ENCODE data around the gene HOXA9. TPM values are rescaled to one million over a fixed set of nuclear protein-coding genes. Genes with fewer than 3 reads are reported as not detected.

Gene HOXA9
- total RNA-seq, 1 experiment from 2014 or later: 45.8 TPM

DNA sequence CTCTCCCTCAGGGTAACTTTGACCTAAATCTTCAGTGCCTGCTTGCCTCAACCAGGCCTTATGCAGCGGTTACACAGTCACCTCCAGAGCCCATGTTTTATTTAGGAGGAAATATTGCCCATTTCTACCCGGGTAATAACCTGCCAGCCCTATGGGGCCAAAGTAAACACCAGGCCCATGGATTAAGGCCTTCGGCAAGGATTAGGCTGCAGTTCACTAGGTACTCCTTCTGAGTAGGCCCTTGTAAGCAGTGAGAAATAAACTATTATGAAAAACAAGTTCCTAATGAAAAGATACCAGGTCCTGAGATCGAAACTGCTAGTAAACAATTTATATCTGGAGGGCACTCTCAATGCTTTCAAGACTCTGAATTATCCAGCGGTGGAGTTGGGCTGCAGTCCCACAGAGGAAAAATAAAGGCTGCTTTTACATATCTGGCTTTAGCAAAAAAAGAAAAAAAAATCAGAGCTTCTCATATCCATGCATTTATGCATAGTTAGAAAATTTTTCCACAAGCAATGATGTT lies 12.5 kb upstream of the HOXA9 start:
- DNase-seq (ENCODE audit: low read depth): no peak

DNA sequence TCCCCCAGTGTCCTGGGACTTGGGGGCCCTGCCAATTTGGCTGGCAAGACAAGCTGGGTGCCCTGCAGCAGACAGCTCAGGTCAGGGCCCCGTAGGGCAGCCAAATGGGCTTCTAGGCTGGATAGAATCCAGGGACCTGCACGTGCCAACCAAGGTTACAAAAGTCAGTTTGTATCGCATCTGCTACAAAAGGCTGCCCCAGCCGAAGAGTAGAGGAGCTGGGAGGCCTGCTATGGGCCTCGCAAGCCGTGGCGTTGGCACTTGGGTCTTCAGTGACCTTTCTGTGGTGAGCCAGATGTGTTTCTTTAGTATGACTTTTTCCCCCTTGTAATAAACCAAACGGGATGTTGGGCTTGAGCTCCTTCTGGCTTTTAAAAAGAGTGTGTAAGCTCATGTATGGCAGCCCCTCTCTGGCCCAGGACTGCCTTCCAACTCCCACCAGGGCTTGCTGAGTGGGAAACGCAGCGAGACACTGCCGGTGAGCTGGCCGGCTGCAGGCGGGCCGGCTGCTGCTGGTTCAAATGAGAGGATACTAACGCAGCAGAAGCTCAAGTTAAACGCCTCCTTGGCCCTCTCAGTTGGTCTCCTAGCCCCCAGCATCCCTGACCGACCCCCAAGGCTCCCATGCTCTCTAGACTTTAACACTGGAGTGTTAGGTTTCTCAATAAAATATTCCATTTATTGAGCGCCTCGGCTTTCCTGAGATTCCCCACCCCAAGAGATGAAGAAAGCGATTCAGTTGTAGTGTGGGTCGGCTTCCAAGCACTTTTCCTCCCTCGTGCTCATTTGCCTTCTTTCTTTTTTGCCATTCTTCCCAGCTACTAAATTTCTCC lies 11.8 kb upstream of the HOXA9 start:
- no peak for DNase-seq (ENCODE audit: low read depth)

DNA sequence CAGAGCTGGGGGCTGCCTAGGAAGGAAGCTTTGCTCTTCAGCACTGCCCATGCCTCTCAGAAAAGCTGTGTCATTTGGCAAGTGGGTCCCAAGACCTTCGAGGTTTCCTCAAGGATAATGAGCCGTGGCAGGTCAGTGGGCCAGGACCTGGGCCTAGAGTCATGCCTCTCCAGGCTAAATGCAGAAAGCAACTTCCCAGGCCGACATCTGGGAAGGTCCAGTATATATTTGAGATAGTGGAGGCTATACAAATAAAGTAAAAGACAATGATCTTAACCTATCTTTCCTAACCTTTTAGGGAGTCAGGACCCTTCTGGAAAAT lies 11.1 kb upstream of the HOXA9 start:
- DNase-seq (ENCODE audit: low read depth): no peak

DNA sequence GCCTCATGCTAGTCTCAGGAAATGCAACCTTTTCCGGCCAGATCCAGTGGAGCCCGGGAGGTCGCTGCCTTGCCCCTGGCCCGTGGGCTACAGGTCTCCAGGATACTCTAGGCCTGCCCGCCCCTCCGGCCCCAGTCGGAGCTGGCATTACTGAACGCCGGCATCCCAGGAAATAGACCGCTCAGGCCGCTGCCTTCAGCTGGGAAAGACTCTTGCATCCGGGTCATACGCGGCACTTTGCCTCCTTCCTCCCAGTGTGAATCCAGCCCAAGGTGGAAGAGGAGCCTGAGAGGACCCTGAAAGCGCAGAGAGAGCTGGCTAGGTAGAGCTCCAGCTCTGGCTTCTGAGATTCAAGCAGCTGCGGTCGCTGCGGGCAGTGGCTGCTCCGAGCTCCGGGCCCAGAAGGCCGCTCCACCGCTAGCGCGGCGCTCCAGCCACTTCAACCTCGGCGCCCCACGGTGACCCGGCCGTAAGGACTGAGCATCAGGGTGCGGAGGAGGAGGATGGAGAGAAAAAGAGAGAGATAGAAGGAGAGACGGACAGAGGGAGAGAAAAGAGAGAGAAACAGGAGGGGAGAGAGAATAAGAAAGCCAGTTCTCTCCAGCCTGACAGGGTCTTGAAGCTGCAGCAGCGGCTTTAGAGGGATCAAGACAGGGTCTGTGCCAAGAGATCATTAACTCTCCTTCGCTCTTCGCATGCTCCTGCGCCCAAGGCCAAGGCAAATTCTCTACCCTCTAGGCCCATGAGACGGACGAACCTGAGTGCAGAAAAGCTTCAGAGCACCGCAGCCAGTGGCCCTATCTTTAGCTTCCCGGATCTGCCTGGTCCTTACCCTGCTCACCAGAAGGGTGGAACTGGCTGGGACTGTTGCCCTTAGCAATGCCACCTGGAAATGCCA lies 10.5 kb upstream of the HOXA9 start:
- DNase-seq (ENCODE audit: low read depth): no peak

DNA sequence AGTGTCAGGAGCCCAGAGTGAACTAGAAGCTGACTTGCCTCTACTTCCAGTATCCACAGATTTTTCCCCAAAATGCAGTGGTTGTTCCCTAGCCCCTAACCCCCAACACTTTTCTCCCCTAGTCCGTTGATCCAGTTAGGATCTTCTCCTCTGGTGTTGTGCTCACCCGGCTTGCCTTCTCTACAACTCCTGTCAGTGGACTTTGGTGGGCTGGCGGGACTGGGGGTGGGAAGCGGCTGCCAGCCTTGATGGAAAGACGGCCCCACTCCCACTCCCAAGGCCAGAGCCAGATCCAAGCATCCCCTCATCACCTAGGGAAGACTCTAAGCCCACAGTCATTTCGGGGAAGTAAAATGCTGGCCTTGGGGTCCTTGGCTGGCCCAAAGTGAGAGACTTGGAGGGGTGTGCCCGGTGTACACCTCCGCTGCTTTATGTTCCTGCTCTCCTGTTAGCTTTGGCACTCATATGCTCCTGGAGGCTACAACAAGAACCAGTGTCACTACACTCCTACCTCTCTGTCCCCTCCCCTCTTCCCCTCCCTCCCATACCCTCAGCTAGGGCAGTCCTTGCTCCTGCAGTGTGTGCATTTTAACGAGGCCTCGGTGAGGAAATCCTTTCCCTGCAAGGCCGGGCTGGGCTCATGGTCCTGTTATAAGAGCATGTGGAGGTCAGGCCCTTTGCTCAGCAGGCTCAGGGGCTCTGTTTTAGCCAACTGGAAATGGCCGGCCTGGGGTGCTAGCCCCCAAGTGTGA lies 9.7 kb upstream of the HOXA9 start:
- DNase-seq (ENCODE audit: low read depth): no peak

DNA sequence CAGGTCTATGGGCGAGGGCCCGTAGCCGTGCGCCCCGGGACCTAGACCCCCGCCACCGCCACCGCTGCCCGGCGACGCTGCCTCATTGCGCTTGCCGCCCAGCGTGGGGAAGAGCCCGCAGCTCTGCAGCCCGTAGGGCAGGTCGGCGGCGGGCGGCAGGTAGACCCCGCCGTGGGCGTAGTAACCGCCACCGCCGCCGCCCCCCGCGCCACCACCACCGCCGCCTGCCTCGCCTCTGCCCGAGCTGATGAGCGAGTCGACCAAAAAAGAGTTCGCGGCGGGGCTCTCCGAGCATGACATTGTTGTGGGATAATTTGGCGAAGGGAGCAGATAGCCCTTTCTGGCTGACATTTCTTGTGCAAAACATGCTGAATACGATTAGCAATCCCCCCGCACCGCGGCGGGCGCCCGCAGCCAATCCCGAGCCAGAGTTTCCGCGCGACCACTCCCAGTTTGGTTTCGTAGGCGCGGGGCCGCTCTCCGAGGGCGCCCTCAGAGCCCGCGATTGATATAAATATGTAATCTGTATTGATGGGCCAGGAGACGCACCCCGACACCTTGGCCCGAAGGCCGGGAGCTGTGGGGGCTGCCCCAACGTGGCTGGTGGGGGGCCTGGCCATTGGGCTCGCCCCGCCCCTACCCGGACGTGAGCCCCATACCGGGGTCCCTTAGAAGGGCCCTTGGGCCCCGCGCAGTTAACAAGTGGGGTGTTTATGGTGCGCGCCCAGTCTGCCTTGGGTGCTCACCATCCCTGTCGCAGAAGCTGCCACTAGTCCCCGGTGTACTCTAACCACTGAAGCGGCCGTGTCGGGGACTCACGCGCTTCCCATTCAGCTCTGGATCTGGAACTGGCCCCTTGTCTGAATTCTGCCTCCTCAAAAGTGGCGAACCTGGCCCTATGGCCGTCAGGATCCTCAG lies 8.9 kb upstream of the HOXA9 start, which contains the start of gene HOXA10:
Gene HOXA10, minus strand, starts transcription at position 365 of the 918 bp plus-strand sequence. Its CDS starts 14 bp downstream, at position 351.
- DNase-seq (ENCODE audit: low read depth): no peak

DNA sequence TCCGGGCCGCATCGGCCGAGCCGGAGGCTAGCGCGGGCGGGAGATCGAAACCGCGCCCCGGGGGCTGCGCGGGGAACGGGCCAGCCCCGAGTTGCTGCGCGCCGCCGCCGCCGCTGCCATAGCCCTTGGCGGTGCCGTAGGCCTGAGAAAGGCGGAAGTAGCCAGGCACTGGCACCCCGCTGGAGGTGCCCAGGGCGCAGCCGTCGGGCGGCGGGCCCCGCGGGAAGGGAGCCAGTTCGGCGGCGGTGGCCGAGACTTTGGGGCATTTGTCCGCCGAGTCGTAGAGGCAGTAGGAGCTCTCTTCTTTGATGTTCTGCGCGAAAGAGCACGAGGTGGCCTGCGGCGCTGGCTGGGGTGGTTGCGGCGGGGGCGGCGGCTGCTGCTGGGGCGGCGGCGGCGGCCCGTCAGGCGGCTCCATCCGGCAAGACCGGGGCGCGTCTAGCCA lies 8.2 kb upstream of the HOXA9 start:
- no peak for DNase-seq (ENCODE audit: low read depth)

DNA sequence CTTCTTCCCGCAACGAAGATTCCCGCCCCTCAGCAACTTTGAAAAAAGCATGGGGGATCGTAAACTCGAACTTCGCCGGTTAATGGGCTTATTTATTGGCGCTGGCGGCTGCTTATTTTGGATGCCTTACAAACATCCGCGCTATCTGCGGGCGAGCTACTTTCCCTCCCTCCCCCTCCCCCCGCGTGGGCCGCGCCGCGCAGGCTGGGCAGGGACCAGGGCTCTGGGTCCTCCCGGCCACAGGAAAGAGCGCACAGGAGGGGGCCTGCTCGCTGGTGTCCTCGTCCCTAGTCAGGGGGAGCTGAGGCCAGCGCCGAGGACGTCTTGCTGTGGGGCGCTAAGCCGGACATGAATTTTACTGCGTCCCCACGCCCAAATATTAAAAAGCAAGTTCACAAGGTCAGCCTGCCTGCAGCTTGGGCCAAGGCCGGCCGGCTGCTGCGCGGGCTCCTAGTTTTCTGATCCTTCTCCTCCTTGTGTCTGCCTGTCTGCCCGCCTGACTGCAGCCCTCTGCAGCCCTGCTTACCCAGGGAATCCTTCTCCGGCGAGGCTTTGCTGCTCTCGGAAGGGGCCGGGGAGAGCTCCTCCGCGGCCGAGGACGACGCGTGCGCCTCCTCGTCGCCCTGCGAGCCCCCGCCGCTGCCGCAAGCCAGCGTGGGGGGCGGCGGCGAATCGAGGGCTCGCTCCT lies 7.6 kb upstream of the HOXA9 start:
- DNase-seq (ENCODE audit: low read depth): peak; percentile 66

DNA sequence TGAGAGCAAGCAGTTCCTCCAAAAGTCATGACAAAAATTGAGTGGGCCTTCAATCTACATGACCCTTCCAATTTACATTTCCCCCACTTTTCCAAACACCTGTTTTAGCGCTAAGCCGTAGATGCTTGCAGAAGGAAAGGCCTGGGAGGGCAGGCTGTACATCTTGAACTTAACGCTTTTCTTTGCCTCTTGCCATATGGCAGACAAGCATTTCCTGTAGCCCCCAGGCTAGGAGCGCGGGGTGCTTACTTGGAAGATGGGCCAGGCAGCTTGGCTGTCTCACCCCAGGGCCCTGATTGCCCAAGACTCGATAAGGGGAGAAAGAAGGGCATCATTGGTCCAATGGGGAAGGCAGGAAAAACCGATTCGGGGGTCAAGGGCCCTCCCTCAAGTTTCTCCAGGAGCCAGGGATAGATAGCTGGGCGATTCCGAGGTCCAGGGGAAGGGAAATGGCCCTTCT lies 7.0 kb upstream of the HOXA9 start:
- peak; percentile 38 for DNase-seq (ENCODE audit: low read depth)

DNA sequence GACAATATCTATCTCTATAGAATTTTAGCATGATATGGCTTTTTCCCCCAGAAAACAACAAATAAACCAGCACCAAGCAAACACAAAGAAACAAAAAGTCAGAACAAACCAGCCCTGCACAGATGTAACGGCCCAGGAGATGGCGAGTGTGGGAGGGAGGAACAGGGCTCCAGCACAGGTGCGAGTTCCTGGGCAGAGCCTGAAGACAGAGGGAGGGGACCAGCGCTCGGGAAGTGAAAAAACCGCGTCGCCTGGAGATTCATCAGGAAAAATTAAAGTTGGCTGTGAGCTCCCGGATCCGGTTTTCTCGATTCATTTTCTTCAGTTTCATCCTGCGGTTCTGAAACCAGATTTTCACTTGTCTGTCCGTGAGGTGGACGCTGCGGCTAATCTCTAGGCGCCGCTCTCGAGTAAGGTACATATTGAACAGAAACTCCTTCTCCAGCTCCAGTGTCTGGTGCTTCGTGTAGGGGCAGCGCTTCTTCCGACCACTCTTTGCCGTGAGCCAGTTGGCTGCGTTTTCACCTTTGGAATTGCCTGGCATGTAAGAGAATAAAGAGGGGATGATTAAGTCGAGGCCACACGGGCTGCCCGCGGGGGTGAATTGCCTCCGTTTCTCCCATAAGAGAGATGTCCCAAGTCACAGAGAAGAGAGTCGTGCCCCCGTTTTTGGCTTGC lies 6.4 kb upstream of the HOXA9 start:
- peak; percentile 67 for DNase-seq (ENCODE audit: low read depth)

DNA sequence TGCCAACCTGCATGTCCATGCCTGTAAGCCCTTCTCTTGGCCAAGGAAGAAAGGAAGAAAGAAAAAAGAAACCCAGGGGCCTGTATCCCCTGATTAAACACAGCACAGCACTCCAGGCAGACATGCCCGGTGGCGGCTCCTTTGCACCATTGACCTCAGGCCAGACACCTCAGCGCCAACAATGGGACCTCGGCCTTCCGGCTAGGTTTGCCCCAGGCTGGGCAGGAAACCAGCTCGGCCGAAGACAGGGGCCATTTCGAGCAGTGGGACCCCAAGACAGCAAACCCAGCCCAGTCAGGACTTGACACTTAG lies 5.9 kb upstream of the HOXA9 start:
- peak; percentile 50 for DNase-seq (ENCODE audit: low read depth)

DNA sequence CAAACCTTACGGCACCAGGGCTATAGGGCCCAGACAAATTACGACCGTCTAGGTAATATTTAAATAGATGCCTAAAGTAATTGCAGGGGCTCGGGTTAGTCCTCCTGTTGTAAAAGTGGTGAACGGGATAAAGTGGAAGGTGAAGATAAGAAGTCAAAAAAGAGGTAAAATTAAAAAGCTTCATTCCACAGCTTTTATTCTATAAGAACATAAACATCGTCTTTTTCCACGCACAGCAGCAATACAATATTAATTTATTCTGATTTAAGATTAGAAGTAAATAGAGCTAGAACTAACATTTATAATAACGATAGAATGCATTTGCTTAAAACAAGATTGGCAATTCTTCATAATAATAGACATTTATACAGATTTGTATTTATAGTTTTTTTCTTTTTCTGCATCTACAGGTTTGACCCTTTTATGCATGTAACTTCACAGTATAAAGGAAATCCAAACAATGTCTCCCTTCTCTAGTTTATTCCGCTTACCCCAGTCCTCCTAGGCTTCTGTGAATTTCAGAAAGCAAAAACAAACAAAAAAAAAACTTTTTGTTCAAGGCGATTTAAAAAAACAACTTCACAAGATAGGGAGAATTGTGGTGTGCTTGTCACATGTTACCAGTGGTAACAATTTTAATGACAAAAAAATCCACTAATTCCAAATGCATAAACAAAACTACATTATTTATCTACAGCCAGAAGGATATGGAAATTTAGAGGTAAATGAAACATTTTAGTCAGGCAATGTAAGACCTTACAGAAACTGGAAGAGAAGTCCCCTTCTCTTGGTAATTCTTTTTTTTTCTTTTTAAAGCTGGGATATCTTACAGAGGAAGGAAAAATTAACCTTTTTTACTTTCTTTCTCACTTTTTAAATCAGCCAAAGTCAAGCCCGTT lies 5.3 kb upstream of the HOXA9 start:
- DNase-seq (ENCODE audit: low read depth): peak; percentile 24

DNA sequence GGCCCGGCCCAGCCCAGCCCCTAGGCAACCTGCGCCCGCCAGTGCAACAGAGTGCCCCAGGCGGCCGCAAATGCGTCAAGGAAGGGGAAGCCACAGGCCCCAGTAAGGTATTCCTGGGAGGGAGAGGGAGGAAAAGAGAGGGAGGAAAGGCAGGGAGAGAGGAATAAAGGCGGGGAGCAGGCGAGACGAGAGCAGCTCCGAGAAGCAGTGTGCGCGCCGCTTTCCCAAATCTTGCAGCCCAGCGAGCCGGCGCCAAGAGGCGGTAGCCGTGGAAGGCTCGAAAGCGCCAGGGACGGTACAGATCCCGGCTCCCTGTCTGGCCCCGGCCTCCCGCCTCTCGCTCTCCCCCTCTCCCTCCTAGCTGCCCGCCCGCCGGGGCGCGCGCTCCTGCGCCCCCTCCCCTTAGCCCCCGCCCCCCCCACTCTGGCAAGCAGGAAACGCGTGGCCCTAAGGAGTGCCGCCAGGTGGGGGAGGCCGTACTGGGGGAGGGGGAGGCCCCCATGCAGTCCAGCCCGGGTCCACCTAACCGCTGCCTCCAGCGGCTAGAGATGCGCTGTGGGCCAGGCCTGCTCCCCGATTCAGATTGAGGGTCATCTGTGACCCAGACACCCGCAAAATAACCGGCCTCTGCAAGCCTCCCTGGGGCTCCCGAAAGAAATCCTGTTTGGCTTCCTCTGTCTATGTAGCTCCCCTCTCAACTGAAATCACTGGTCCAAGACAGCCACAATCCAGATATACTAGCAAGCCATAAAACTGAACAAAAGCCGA lies 4.5 kb upstream of the HOXA9 start:
- DNase-seq (ENCODE audit: low read depth): peak; percentile 64

DNA sequence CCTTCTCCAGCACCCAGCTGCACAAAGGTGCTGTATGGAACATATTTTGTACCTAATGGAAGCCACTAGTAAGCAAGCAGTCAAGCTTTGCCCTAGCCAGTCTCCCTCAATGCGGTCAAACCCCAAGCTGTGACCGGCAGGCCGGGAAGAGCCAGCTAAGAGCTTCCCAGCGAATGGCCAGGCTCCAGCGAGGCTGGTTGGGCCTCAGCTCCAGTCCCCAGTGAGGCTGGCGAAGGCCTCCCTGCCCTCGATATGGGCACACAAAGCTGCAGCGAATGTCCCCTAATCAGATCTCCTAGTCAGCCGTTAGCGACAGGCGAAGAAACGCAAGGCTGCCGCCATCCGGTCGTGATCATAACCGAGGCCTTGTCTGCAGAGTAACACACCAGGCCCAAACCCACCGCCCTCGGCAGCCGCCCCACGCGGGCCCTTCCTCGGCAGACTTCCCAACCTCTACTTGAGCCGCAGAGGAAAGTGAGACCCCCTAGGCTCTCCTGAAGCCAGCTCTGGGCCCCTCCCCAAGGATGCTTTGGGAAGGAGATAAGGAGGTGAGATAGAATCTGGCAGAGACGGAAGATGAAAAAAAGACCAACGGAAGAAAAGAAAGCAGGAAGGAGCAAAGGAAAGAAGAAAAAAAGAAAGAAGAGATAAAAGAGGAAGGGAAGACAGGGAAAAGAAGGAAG lies 3.1 kb upstream of the HOXA9 start:
- DNase-seq (ENCODE audit: low read depth): peak; percentile 71

DNA sequence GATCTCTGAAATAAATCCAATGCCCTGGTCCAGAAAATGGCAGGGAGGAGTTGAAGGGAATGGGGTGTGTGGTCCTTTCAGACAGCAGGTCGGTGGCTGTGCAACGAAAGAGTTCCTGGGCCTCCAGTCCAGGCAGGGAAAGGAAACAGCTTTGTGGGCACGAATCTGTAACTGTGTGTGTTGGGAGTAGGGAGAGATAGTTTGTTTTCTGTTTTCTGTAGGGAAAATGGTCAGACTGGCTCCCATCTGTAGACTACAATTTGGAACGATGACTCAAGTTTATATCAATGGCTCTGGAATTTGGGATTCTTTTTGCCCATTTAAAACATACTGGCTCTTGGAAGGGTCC lies 2.6 kb upstream of the HOXA9 start:
- peak; percentile 49 for DNase-seq (ENCODE audit: low read depth)

DNA sequence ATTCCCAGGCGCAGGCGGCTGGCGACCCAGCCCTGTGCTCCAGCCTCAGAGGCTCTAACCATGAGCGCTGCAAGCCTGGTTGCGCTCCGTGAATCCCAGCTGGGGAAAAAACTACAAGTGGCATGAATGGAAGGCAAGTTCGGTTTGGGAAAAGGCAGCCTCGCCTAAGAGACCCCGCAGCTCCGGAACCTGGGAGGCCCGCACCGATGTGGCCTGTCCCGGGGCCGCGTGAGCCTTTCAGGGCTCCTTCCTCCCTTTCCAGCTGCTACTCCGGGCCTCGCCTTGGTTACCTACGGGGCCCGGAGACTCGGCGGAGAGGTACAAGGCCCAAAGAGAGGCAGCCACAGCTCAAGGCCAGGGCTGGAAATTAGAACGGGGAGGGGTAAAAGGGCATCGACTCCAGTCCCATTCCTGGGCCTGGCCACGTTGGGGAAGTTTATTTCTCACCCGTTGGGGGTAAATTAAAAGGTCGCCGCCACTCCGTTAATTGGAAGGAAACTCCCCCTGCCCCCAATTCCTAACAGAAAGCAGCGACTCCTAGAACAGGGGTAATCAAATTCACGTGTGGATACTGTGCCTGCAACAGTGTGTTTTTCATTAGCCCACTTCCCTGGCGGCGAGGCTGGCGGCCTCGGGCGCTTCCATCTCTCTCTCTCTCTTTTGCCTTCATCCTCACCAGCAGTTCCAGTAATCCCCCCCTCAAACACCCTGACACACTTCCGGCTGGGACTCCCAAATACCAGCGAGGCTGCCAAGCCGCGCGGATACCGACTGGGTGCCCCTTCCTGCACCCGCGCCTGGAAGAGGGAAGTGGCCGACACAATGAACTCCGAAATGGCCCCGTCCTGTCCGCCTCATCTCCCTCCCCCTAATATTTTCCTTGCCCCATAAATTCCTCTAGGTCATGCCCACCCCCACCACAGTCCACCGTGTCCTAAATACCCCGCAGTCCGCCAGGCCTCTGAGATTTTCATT lies 1.5 kb upstream of the HOXA9 start:
- peak; percentile 82 for DNase-seq (ENCODE audit: low read depth)

Data from HT1080 (cell line).